HFF-Myc (cell line): Measurements from ENCODE around the gene ACBD3.

Source experiments
- DNase-seq: peaks from one replicate; pipeline ENCODE4 v3.0.0-alpha.2; 2011; ENCODE audit warnings: low read depth; ENCODE audit errors: extremely low read depth
- H3K4me3 ChIP-seq: replicated peaks from 2 replicates; pipeline ENCODE4 v1.5.1; 2011; ENCODE audit warnings: low read depth, mild to moderate bottlenecking, control low read depth, low read length
- CTCF ChIP-seq: IDR thresholded peaks from 2 replicates; pipeline ENCODE4 v1.5.1; 2012; ENCODE audit warnings: mild to moderate bottlenecking, low read depth, low read length, control low read depth; ENCODE audit errors: missing control alignments

Gene ACBD3

DNA sequence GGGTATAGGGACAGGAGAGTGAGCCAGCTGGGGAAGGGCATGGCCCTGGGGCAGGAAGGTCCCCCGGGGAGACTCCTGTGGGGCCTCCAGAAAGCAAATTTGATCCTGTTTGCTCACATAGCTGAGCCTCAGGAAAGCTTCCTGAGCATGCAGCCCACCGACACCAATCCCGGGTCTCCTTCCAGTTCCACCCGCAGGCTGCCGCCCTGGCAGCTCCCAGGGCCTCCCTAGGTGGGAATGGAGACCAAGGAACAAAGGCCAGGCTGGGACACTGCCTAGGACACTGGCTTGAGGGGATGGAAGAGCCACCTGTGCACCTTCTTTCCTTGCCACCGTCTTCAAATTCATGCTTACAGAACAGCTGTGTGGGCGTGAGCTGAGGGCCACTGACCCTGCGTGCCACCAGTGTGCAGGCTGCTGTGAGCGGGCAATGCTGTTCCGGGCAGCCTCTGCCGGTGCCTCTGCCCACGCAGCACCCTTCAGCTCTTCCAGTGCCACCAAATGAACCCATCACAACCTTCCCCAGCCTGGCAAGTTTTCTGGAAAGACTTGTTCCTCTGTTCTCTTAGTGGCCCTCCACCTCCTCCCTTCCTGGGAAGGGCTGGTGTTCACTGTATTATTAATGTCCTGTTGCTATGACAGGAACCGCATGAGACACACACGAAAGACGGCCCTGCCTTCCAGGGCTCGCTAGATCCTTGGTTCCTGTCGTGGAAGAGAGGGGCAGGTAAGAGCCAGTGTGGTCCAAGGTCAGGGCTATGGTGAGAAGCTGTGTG lies 53.6 kb downstream of the ACBD3 start:
- no peak for DNase-seq
- H3K4me3 ChIP-seq, result no peak overlapping the region
- no peak for TF ChIP-seq CTCF

- no peak for TF ChIP-seq CTCF
- H3K4me3 ChIP-seq, result no peak overlapping the region
- DNase-seq, result no peak
These were observed 54.9 kb downstream of the ACBD3 start for GRCh38 chr1:226131639-226132038.

DNA sequence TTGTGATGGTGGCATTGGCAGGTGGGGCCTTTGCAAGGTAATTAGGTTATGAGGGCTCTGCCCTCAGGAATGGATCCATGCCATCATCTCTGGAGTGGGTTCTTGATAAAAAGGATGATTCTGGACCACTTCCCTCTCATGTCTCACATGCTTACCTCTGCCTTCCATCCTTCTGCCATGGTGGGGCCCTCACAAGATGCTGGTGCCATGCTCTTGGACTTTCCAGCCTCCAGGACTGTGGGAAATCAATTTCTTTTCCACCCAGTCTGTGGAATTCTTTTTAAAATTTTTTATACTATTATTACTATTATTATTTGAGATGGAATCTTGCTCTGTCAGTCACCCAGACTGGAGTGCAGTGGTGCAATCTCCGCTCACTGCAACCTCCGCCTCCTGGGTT lies 57.3 kb downstream of the ACBD3 start:
- DNase-seq, result no peak
- H3K4me3 ChIP-seq, result no peak overlapping the region
- TF ChIP-seq CTCF, result no peak

- no peak overlapping the region for H3K4me3 ChIP-seq
- no peak for TF ChIP-seq CTCF
- no peak for DNase-seq
These were observed 58.0 kb downstream of the ACBD3 start for GRCh38 chr1:226128487-226129075.

DNA sequence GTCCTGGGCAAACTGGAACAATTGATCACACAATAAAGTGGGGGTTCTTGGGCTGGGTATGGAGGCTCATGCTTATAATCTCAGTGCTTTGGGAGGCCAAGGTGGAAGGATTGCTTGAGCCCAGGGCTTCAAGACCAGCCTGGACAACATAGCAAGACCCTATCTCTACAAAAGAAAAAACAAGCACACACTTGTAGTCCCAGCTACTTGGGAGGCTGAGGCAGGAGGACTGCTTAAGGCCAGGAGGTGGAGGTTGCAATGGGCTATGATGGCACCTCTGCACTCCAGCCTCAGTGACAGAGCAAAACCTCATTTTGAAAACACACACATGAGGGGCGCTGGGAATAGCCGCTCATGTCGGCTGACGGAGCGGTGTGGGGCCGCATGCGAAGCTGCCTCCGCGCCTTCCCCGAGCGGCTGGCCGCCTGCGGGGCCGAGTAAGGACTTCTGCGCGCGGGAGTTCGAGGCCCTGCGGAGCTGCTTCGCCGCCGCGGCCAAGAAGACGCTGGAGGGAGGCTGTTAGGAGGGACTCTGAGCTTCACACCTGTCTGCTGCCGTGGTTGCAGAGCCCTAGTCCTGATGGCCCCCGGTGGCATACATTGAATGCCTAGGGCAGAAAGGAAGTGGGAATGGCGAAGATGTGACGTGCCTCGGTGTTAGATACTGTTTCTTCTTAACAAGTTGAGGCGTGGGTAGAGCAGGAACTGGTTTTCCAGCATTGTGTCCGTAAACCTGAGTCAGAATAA lies 59.5 kb downstream of the ACBD3 start:
- H3K4me3 ChIP-seq, result no peak overlapping the region
- DNase-seq, result no peak
- TF ChIP-seq CTCF, result no peak

- no peak for DNase-seq
- no peak for TF ChIP-seq CTCF
- H3K4me3 ChIP-seq, result no peak overlapping the region
These were observed 60.7 kb downstream of the ACBD3 start for GRCh38 chr1:226125831-226126230.
